GM19438 (cell line): Measurements from ENCODE around the gene F2RL2.
"Not testable (repeated sequence)": the region's sequence is repeated elsewhere in the genome, so short reads cannot be mapped to it uniquely, and the experiment has no call there.

Source experiments
- ATAC-seq: cut with Tn5 transposase; IDR thresholded peaks from one replicate; pipeline ENCODE4 v1.9.1; 2021; ENCODE audit warnings: low read depth; ENCODE audit not compliant: unreplicated experiment

F2RL2 gene

GRCh38 chr5:76625087-76625815, 2.0 kb upstream of the F2RL2 start:
- no peak for ATAC-seq

- no peak for ATAC-seq
These were observed 1.1 kb downstream of the F2RL2 start for GRCh38 chr5:76622076-76622475.

- no peak for ATAC-seq
These were observed 3.0 kb downstream of the F2RL2 start for GRCh38 chr5:76620166-76620565.

- ATAC-seq = no peak
These were observed 5.5 kb downstream of the F2RL2 start for GRCh38 chr5:76617675-76618074.

GRCh38 chr5:76617229-76617628, 6.0 kb downstream of the F2RL2 start:
- ATAC-seq = no peak

GRCh38 chr5:76616206-76616605, 7.0 kb downstream of the F2RL2 start:
- ATAC-seq = no peak

GRCh38 chr5:76615759-76616158, 7.4 kb downstream of the F2RL2 start:
- no peak for ATAC-seq

GRCh38 chr5:76612942-76613341, 10.3 kb downstream of the F2RL2 start:
- no peak for ATAC-seq

- no peak for ATAC-seq
These were observed 13.0 kb downstream of the F2RL2 start for GRCh38 chr5:76610196-76610595.

GRCh38 chr5:76608833-76609232, 14.4 kb downstream of the F2RL2 start:
- no peak for ATAC-seq

- no peak for ATAC-seq
These were observed 15.8 kb downstream of the F2RL2 start for GRCh38 chr5:76607353-76607871.

GRCh38 chr5:76606701-76607100, 16.5 kb downstream of the F2RL2 start:
- no peak for ATAC-seq

GRCh38 chr5:76604838-76605237, 18.4 kb downstream of the F2RL2 start:
- ATAC-seq = no peak

GRCh38 chr5:76603991-76604390, 19.2 kb downstream of the F2RL2 start:
- not testable (repeated sequence) for ATAC-seq

- ATAC-seq = no peak
These were observed 21.0 kb downstream of the F2RL2 start for GRCh38 chr5:76602094-76602726.

GRCh38 chr5:76601470-76601869, 21.7 kb downstream of the F2RL2 start:
- no peak for ATAC-seq

- no peak for ATAC-seq
These were observed 22.5 kb downstream of the F2RL2 start for GRCh38 chr5:76600716-76601115.

GRCh38 chr5:76598531-76598930, 24.7 kb downstream of the F2RL2 start:
- no peak for ATAC-seq

- no peak for ATAC-seq
These were observed 27.3 kb downstream of the F2RL2 start for GRCh38 chr5:76595755-76596481.

- ATAC-seq = no peak
These were observed 29.1 kb downstream of the F2RL2 start for GRCh38 chr5:76594107-76594506.

- no peak for ATAC-seq
These were observed 30.5 kb downstream of the F2RL2 start for GRCh38 chr5:76592692-76593091.
